Mammary epithelial cell (primary cell): ENCODE measurements around the gene PIK3CA.

Experiments
- CTCF ChIP-seq, 2 donors: IDR thresholded peaks in 1 of 2; conservative IDR thresholded peaks in 1 of 2; 2 replicates each; pipeline ENCODE4 v1.5.1; 2011 to 2012; ENCODE audit warnings: inconsistent platforms in 2 of 2, low read length in 2 of 2, mild to moderate bottlenecking in 2 of 2, control low read depth in 1 of 2, low read depth in 1 of 2; ENCODE audit not compliant: insufficient read depth in 1 of 2; ENCODE audit errors: extremely low read depth in 1 of 2
- EZH2 ChIP-seq: IDR thresholded peaks from 2 replicates; pipeline ENCODE4 v1.6.1; 2012; ENCODE audit warnings: low read length, inconsistent platforms, borderline replicate concordance

DNA sequence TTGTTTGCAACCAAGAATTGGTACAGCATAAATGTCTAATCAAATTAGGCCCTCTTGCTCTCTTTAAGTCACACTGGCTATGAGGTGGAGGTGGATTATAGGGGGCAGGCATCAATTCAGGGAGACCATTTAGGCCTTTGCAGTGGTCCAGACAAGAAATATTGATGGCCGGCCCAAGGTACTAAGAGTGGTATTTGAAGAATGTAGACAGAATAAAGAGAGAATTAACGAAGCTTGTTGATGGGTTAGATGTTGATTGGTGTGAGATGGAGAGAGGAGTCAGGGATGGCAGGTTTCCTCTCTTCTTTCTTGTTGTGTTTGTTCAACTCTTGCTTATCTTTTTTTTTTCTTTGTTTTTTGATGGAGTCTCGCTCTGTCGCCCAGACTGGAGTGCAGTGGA, 48.5 kb downstream of the PIK3CA start:
- TF ChIP-seq CTCF (conservative IDR thresholded peaks at IDR 0.05 in 1 of 2, IDR thresholded peaks at IDR 0.05 in 1 of 2; ENCODE audit: extremely low read depth in 1 of 2, insufficient read depth in 1 of 2, low read depth in 1 of 2, low read length in 2 of 2) (no peak), EZH2 (no peak)
